Measurements from ENCODE around the gene PLEKHA7.
"Not testable (repeated sequence)": the region's sequence is repeated elsewhere in the genome, so short reads cannot be mapped to it uniquely, and the experiment has no call there.

GRCh38 chr11:17000253-17000652, 14.0 kb downstream of the PLEKHA7 start:
- TF ChIP-seq, protein P1, sequence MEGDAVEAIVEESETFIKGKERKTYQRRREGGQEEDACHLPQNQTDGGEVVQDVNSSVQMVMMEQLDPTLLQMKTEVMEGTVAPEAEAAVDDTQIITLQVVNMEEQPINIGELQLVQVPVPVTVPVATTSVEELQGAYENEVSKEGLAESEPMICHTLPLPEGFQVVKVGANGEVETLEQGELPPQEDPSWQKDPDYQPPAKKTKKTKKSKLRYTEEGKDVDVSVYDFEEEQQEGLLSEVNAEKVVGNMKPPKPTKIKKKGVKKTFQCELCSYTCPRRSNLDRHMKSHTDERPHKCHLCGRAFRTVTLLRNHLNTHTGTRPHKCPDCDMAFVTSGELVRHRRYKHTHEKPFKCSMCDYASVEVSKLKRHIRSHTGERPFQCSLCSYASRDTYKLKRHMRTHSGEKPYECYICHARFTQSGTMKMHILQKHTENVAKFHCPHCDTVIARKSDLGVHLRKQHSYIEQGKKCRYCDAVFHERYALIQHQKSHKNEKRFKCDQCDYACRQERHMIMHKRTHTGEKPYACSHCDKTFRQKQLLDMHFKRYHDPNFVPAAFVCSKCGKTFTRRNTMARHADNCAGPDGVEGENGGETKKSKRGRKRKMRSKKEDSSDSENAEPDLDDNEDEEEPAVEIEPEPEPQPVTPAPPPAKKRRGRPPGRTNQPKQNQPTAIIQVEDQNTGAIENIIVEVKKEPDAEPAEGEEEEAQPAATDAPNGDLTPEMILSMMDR (conservative IDR thresholded peaks at IDR 0.05; ENCODE audit: low read length): not testable (repeated sequence)
- TF ChIP-seq EZH2phosphoT487 (IDR thresholded peaks at IDR 0.05; ENCODE audit: borderline replicate concordance, low read depth, low read length): not testable (repeated sequence)
